Esophagus muscularis mucosa (tissue), 3 donors: ENCODE results near the gene TRIM3.

Source experiments
- POLR2A ChIP-seq: fragments of 450-650 bp; IDR thresholded peaks from one replicate; pipeline ENCODE4 v1.6.1; 2017; ENCODE audit warnings: antibody characterized with exemption, moderate library complexity, mild to moderate bottlenecking, low read depth
- TF ChIP-seq, protein P1 (sequence below), 3 experiments: fragments of 200-600 bp in 2 of 3; fragments of 450-650 bp in 1 of 3; sonication (generic) in 2 of 3; IDR thresholded peaks; one replicate each; pipeline ENCODE4 v1.5.1; 2017 to 2019; ENCODE audit warnings: antibody characterized with exemption in 3 of 3, mild to moderate bottlenecking in 2 of 3, moderate library complexity in 1 of 3

DNA sequence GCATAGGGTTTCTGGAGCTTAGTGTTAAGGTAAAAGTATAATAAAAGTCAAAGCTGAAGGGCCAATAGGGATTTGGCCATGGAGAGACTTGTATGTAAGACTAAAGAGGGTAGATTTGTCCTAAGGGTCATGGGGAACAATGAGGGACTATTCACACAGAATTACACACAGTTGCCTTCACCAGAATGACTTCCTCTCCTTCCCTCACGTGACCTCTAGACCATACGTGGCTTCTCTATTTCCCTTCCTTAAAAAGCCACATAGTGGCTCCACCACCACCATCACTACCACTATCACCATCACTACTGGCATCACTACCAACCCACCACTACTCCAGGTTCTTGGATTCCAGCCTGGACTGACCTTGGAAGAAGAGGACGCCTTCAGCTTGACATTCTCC, 35.7 kb downstream of the TRIM3 start:
- TF ChIP-seq POLR2A: no peak
- TF ChIP-seq, protein P1, sequence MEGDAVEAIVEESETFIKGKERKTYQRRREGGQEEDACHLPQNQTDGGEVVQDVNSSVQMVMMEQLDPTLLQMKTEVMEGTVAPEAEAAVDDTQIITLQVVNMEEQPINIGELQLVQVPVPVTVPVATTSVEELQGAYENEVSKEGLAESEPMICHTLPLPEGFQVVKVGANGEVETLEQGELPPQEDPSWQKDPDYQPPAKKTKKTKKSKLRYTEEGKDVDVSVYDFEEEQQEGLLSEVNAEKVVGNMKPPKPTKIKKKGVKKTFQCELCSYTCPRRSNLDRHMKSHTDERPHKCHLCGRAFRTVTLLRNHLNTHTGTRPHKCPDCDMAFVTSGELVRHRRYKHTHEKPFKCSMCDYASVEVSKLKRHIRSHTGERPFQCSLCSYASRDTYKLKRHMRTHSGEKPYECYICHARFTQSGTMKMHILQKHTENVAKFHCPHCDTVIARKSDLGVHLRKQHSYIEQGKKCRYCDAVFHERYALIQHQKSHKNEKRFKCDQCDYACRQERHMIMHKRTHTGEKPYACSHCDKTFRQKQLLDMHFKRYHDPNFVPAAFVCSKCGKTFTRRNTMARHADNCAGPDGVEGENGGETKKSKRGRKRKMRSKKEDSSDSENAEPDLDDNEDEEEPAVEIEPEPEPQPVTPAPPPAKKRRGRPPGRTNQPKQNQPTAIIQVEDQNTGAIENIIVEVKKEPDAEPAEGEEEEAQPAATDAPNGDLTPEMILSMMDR (IDR thresholded peaks at IDR 0.05): no peak
